ENCODE results near the gene MATN1.

MATN1 gene

DNA sequence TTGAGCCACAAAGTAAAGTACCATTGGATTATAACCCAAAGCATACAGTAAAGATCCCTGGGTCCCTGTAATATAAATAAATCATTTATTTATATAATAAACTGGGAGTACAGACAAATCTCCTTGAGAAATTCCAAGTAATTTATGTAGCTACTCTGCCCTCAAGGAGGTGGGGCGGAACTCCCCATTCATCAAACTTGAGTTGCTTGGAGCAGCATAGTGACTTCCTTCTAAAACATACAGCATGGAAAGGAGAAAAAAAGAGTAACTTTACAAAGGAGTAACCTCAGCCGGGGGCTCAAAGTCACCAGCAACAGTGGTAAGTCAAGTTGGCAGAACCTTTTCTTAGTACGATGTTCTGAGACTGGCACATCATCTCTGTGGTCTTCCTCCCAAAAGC is 29.7 kb upstream of the MATN1 start:
- TF ChIP-seq, protein P1, sequence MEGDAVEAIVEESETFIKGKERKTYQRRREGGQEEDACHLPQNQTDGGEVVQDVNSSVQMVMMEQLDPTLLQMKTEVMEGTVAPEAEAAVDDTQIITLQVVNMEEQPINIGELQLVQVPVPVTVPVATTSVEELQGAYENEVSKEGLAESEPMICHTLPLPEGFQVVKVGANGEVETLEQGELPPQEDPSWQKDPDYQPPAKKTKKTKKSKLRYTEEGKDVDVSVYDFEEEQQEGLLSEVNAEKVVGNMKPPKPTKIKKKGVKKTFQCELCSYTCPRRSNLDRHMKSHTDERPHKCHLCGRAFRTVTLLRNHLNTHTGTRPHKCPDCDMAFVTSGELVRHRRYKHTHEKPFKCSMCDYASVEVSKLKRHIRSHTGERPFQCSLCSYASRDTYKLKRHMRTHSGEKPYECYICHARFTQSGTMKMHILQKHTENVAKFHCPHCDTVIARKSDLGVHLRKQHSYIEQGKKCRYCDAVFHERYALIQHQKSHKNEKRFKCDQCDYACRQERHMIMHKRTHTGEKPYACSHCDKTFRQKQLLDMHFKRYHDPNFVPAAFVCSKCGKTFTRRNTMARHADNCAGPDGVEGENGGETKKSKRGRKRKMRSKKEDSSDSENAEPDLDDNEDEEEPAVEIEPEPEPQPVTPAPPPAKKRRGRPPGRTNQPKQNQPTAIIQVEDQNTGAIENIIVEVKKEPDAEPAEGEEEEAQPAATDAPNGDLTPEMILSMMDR (conservative IDR thresholded peaks at IDR 0.05; ENCODE audit: low read depth, low read length) = no peak
- Histone ChIP-seq H4K20me1 (ENCODE audit: insufficient read depth) (no peaks in the 10 kb centered on the region), H3K9ac (no peak overlapping the region), H3K4me1 (ENCODE audit: low read depth, poor library complexity, severe bottlenecking) (peaks cover 58% of the 10 kb centered on the region), H2AFZ (ENCODE audit: low read depth) (no peak overlapping the region), H3K27me3 (ENCODE audit: insufficient read depth, low read depth) (no peaks in the 10 kb centered on the region; the same call in 1 of the 2 replicates), H3K4me2 (no peak overlapping the region), H3K79me2 (ENCODE audit: insufficient read depth, low read depth) (peaks cover 22% of the 10 kb centered on the region; the same call in 1 of the 2 replicates), H3K36me3 (ENCODE audit: insufficient read depth) (no peaks in the 10 kb centered on the region), H3K27ac (no peak overlapping the region), H3K4me3 (IDR thresholded peaks at IDR 0.05; ENCODE audit: insufficient read depth, low read depth, low read length) (no peak overlapping the region)

DNA sequence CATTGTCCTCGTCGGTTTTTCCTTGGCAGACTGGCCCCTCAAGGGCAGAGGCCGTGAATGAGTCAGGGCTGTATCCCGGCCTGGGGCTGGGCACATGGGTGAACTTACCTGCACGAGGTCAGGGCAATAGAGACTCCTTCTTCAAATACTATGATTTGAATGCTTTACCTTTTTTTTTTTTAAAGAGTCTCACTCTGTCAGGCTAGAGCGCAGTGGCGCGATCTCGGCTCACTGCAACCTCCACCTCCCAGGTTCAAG is 29.2 kb upstream of the MATN1 start:
- H3K27ac ChIP-seq = no peak overlapping the region
- no peak overlapping the region for H3K4me3 ChIP-seq (IDR thresholded peaks at IDR 0.05; ENCODE audit: insufficient read depth, low read depth, low read length)
- no peaks in the 10 kb centered on the region; the same call in 1 of the 2 replicates for H3K27me3 ChIP-seq (ENCODE audit: insufficient read depth, low read depth)
- no peaks in the 10 kb centered on the region for H3K36me3 ChIP-seq (ENCODE audit: insufficient read depth)
- H3K9ac ChIP-seq = no peak overlapping the region
- H4K20me1 ChIP-seq (ENCODE audit: insufficient read depth) = no peaks in the 10 kb centered on the region
- no peak overlapping the region for H3K4me2 ChIP-seq
- H2AFZ ChIP-seq (ENCODE audit: low read depth) = no peak overlapping the region
- TF ChIP-seq, protein P1 (conservative IDR thresholded peaks at IDR 0.05; ENCODE audit: low read depth, low read length) = no peak
- H3K4me1 ChIP-seq (ENCODE audit: low read depth, poor library complexity, severe bottlenecking) = peaks cover 61% of the 10 kb centered on the region
- peaks cover 20% of the 10 kb centered on the region; the same call in 1 of the 2 replicates for H3K79me2 ChIP-seq (ENCODE audit: insufficient read depth, low read depth)

DNA sequence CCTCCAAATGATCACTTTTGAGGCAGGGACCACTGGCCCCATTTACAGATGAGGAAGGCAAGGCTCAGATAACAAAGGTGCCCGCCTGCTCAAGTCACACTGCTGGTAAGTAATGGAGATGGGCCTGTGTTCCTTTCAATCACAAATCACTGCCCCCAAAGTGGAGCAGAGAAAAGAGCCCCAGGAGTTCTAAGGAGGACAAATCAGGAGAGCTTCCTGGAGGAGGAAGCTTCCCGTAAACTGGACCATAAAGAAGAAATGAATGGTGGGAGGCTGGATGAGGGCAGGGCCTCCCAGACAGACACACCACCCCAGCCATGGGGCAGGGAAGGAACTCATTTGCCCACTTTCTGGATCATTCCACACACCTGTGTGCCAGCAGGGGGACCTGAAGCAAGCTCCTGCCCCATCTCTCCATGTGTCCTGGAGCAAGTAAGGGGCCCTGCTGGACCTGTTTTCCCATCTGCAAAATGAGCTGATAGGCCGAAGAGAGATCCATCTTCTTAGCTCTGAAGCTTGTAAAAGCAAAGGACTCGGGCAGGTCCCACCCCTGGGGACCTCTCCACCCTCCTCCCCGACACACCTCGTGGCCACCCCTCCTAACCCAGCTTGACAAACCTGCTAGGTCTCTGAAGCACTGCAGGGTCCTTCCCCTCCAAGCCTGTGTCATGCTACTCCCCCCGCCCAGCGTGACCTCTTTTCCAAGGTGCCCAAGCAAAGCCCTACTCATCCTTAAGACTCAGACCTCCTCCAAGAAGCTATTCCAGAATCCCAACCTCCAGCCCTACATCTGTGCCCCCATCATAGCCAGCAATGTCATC is 28.7 kb upstream of the MATN1 start:
- Histone ChIP-seq H3K4me2 (no peak overlapping the region), H3K79me2 (ENCODE audit: insufficient read depth, low read depth) (peaks cover 20% of the 10 kb centered on the region; the same call in 1 of the 2 replicates), H3K4me3 (IDR thresholded peaks at IDR 0.05; ENCODE audit: insufficient read depth, low read depth, low read length) (no peak overlapping the region), H4K20me1 (ENCODE audit: insufficient read depth) (no peaks in the 10 kb centered on the region), H3K36me3 (ENCODE audit: insufficient read depth) (no peaks in the 10 kb centered on the region), H3K27ac (no peak overlapping the region), H3K4me1 (ENCODE audit: low read depth, poor library complexity, severe bottlenecking) (peaks cover 66% of the 10 kb centered on the region), H3K9ac (no peak overlapping the region), H3K27me3 (ENCODE audit: insufficient read depth, low read depth) (no peaks in the 10 kb centered on the region; the same call in 1 of the 2 replicates), H2AFZ (ENCODE audit: low read depth) (no peak overlapping the region)
- TF ChIP-seq, protein P1 (conservative IDR thresholded peaks at IDR 0.05; ENCODE audit: low read depth, low read length) = no peak

- Histone ChIP-seq H3K27ac (no peak overlapping the region), H3K4me2 (no peak overlapping the region), H3K4me1 (ENCODE audit: low read depth, poor library complexity, severe bottlenecking) (peaks cover 70% of the 10 kb centered on the region), H3K79me2 (ENCODE audit: insufficient read depth, low read depth) (peaks cover 16% of the 10 kb centered on the region; the same call in 1 of the 2 replicates), H3K4me3 (IDR thresholded peaks at IDR 0.05; ENCODE audit: insufficient read depth, low read depth, low read length) (no peak overlapping the region), H3K9ac (no peak overlapping the region), H3K36me3 (ENCODE audit: insufficient read depth) (no peaks in the 10 kb centered on the region), H4K20me1 (ENCODE audit: insufficient read depth) (no peaks in the 10 kb centered on the region), H3K27me3 (ENCODE audit: insufficient read depth, low read depth) (no peaks in the 10 kb centered on the region; the same call in 1 of the 2 replicates), H2AFZ (ENCODE audit: low read depth) (no peak overlapping the region)
- TF ChIP-seq, protein P1 (conservative IDR thresholded peaks at IDR 0.05; ENCODE audit: low read depth, low read length) = no peak
These were observed 27.4 kb upstream of the MATN1 start for GRCh38 chr1:30750731-30751291.

Data from KMS-11 (cell line).